Fibroblast of mammary gland (primary cell): ENCODE data around the gene EGFLAM.

ENCODE experiments used
- DNase-seq: peaks from one replicate; pipeline ENCODE4 v3.0.0-alpha.2; 2010; ENCODE audit warnings: low read depth
- H3K4me3 ChIP-seq: 2 replicates; pipeline ENCODE4 v1.5.1; 2011; ENCODE audit warnings: low read depth, mild to moderate bottlenecking, low read length, moderate library complexity; ENCODE audit not compliant: control insufficient read depth
- CTCF ChIP-seq: conservative IDR thresholded peaks from 2 replicates; pipeline ENCODE4 v1.5.1; 2011; ENCODE audit warnings: low read depth, low read length, inconsistent platforms; ENCODE audit not compliant: control insufficient read depth, insufficient read depth

The EGFLAM gene

GRCh38 chr5:38445374-38446028 lies 187.1 kb downstream of the EGFLAM start:
- TF ChIP-seq CTCF = no peak
- DNase-seq = peak; percentile 66
- H3K4me3 ChIP-seq = peak overlapping the region; percentile 68

GRCh38 chr5:38446029-38446522 lies 187.7 kb downstream of the EGFLAM start:
- H3K4me3 ChIP-seq = peak overlapping the region; percentile 68
- TF ChIP-seq CTCF = no peak
- no peak for DNase-seq

GRCh38 chr5:38447056-38447455 lies 188.7 kb downstream of the EGFLAM start:
- DNase-seq = no peak
- no peak for TF ChIP-seq CTCF
- H3K4me3 ChIP-seq = no peak overlapping the region

DNA sequence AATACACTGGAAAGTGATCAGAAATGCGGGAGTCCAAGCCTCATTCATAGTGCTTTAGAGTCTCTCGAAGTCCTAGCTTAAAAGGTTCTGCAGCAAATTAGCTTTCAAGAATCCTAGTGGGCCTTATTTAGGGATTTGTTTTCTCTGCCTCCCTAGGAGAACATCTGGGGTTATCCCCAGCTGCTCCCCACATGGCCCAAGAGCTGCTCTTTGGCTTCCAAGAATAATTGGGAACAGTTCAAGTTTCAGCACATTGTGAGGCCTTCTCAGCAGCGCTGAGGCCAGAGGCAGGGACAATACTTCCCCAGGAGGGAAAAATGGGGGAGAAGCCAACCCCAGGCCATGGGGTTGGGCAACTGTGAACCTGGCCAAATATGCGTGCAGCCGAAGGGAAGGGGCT lies 189.4 kb downstream of the EGFLAM start:
- peak; percentile 88 for DNase-seq
- no peak overlapping the region for H3K4me3 ChIP-seq
- TF ChIP-seq CTCF = no peak

- no peak overlapping the region for H3K4me3 ChIP-seq
- TF ChIP-seq CTCF = no peak
- DNase-seq = no peak
Observed at GRCh38 chr5:38448568-38449350, 190.4 kb downstream of the EGFLAM start.

GRCh38 chr5:38450627-38451026 lies 192.3 kb downstream of the EGFLAM start:
- H3K4me3 ChIP-seq = no peak overlapping the region
- no peak for TF ChIP-seq CTCF
- DNase-seq = no peak
